Coronary artery (tissue), 2 donors: Measurements from ENCODE around the gene CD200.
A peak's percentile ranks its signal among the peaks of the same experiment; 100 is the strongest.
"Not testable (repeated sequence)": the region's sequence is repeated elsewhere in the genome, so short reads cannot be mapped to it uniquely, and the experiment has no call there.

ENCODE experiments used
- DNase-seq: peaks from one replicate; pipeline ENCODE4 v3.0.0-alpha.2; 2017; ENCODE audit warnings: low spot score
- H3K27ac ChIP-seq, 2 donors: fragments of 200-600 bp; sonication (generic); one replicate each; pipeline ENCODE4 v1.5.1; 2016 to 2019
- H3K4me3 ChIP-seq: fragments of 200-600 bp; sonication (generic); 2 replicates; pipeline ENCODE4 v1.5.1; 2016; ENCODE audit warnings: mild to moderate bottlenecking, moderate library complexity
- TF ChIP-seq, protein P1 (sequence below): fragments of 200-600 bp; sonication (generic); IDR thresholded peaks from one replicate; pipeline ENCODE4 v1.5.1; 2019; ENCODE audit warnings: antibody characterized with exemption

CD200 gene

DNA sequence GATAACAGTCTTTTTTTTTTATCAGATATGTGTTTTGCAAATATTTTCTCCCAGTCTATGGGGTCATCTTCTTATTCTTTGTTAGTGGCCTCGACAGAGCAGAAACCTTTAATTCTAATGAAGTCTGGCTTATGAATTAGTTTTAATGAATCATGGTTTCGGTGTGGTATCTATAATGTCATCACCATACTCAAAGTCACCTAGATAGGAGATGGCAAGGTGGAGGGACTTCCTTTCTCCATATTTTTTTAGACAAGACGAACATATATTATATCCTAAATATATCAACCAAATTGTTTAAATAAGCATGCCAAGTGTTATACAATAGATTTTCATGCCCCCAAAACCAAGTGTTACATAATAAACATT lies 60.4 kb downstream of the CD200 start:
- Histone ChIP-seq H3K4me3 (no peak overlapping the region), H3K27ac (peak overlapping the region; percentile 5 to 72)
- TF ChIP-seq, protein P1, sequence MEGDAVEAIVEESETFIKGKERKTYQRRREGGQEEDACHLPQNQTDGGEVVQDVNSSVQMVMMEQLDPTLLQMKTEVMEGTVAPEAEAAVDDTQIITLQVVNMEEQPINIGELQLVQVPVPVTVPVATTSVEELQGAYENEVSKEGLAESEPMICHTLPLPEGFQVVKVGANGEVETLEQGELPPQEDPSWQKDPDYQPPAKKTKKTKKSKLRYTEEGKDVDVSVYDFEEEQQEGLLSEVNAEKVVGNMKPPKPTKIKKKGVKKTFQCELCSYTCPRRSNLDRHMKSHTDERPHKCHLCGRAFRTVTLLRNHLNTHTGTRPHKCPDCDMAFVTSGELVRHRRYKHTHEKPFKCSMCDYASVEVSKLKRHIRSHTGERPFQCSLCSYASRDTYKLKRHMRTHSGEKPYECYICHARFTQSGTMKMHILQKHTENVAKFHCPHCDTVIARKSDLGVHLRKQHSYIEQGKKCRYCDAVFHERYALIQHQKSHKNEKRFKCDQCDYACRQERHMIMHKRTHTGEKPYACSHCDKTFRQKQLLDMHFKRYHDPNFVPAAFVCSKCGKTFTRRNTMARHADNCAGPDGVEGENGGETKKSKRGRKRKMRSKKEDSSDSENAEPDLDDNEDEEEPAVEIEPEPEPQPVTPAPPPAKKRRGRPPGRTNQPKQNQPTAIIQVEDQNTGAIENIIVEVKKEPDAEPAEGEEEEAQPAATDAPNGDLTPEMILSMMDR, result no peak
- DNase-seq, result no peak

DNA sequence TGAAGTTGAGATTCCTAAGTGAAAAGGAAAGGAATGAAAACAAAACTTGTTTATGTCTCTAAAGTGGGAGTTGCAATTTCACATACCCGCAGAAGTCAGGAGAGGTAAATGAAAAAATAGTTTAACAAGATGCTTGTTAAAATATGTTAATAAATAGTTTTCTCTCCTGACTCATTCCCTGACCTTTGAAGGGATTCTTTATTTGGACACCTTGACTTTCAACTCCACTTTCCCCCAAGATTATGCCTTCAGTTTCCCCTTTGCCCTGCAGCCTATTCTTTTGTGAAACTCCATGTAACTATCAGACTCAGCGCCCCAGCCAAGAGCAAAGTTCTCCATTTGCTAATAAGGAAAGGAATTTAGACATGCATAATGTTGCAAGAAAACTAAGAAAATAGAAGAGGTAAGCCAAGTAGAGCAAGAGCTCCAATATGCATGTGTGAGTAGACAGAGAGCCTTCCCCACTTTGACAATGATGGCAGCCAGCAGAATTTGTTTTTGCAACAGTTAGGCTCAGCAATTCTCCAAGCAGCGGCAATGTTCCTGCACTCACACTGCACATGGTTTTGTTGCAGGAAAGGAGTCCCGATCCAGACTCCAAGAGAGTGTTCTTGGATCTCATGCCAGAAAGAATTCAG lies 61.2 kb downstream of the CD200 start:
- TF ChIP-seq, protein P1, result no peak
- DNase-seq, result no peak
- H3K4me3 ChIP-seq, result no peak overlapping the region
- H3K27ac ChIP-seq, result peak overlapping the region; percentile 54 to 72

DNA sequence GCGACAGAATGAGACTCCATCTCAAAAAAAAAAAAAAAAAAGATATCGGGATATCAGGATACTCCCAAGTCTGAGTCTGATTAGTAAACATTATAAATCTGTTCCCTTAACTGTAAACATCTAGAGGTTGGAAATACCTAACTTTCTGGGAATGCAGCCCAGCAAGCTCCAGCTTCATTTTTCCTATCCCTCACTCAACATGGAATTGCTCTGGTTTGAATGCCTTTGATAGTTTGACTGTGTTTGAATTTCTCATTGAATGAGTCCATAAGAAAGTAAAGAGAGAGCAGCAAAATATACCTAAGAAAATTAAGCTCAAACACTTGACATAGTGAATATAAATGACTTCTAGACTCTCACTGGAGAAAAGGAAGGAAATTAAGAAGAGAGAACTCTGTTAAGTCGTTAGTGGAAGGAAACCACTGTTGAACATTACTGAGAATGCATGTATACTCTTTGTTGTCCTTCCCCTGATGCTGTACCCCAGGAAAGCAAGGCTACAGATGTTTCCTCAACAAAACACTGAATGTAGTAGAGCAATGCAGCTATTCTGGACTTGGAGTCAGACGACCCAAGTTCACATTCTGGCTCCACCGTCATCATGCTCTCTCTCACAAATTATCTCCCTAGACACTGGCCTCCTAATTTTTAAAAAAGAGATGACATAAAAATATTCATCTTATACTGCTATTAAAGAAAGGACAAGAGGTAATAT lies 62.4 kb downstream of the CD200 start:
- peak overlapping the region in 1 of 2 donors; percentile 49 for H3K27ac ChIP-seq
- no peak for DNase-seq
- TF ChIP-seq, protein P1, result no peak
- no peak overlapping the region for H3K4me3 ChIP-seq

DNA sequence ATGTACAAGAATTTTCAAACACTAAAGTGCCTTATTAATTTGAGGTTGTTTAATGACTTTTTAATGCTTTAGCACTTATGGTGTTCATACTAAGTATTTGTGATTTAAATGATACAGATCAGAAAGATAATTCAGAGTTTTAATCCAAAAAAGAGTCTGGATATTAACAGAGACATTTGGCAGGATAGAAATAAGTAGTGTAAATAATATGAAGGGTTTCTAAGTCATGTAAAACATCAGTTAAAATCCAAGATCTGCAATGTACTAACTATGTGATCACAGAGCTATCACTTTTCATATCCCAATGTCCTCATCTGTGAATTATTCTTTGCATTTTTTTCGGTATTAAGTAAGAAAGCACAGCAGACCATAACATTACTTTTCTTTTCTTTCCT lies 62.9 kb downstream of the CD200 start:
- peak overlapping the region in 1 of 2 donors; percentile 49 for H3K27ac ChIP-seq
- TF ChIP-seq, protein P1, result no peak

DNA sequence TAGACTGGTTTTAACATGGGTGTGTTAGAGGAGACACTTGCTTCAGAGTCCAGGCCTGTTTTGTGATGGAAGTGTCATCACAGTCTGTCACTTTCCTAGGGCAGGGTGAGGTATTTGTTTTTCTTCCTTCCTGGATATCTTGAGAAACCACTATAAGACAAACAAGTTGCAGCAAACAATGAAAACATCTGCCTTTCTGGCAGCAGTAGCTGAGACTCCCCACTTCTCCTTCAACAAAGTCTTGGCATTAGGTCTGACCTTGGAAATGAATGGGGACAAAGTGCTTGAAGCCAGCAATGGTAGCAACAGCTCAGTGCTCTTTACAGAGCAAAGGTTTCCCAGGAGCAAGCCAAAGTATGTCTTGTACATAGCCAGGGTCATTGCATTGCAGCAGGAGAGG lies 64.6 kb downstream of the CD200 start:
- DNase-seq, result no peak
- no peak overlapping the region for H3K4me3 ChIP-seq
- TF ChIP-seq, protein P1, result no peak
- H3K27ac ChIP-seq, result no peak overlapping the region

More for the DNA sequence above, 62.9 kb downstream of the CD200 start:
- DNase-seq, result no peak
- no peak overlapping the region for H3K4me3 ChIP-seq

DNA sequence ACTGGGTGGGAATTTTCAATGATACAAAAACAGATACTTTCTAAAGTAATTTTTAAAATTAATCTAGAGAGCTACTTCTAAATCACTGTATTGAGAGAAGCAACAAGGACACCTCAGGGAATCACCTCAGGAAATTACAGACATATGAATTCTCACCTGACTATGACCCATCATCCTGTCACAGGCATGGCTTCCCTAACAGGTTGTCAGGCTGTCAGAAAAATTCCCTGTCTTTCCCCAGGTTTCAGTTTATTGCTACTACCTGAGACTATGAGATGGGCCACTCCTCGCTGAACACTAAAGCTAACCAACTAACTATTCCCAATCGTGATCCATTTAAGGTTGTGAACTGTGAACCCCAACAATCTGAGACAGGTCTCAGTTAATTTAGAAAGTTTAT lies 66.1 kb downstream of the CD200 start:
- TF ChIP-seq, protein P1, result no peak
- DNase-seq, result no peak
- no peak overlapping the region for H3K27ac ChIP-seq
- H3K4me3 ChIP-seq, result no peak overlapping the region

DNA sequence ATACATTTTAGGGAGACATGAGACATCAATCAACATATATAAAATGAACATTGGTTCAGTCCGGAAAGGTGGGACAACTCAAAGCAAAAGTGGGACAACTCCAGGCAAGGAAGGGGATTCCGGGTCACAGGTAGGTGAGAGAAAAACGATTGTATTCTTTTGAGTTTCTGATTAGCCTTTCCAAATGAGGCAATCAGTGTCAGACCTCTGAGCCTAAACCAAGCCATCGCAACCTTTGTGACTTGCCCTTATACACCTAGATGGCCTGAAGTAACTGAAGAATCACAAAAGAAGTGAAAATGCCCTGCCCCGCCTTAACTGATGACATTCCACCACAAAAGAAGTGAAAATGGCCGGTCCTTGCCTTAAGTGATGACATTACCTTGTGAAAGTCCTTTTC lies 66.6 kb downstream of the CD200 start:
- not testable (repeated sequence) for H3K27ac ChIP-seq, H3K4me3 ChIP-seq, DNase-seq

DNA sequence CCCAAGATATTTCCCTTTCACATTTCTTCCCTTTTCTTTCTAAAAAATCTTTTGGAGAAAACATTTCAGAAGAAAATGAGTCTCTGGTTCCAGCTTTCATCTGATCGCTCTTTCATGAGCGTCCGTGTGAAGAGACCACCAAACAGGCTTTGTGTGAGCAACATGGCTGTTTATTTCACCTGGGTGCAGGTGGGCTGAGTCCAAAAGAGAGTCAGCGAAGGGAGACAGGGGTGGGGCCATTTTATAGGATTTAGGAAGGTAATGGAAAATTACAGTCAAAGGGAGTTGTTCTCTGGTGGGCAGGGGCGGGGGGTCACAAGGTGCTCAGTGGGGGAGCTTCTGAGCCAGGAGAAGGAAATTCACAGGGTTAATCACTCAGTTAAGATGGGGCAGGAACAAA lies 67.4 kb downstream of the CD200 start:
- DNase-seq, H3K4me3 ChIP-seq, H3K27ac ChIP-seq: not testable (repeated sequence)
